Hepatocyte (in vitro differentiated cells): ENCODE data around the gene RBM15B. TPM values are rescaled to one million over a fixed set of nuclear protein-coding genes. Genes with fewer than 3 reads are reported as not detected.

Experiments used
- DNase-seq: peaks from one replicate; pipeline ENCODE4 v3.0.0-alpha.2; 2016; ENCODE audit warnings: low spot score
- H2AFZ ChIP-seq: fragments of 200-600 bp; sonication (generic); 2 replicates; pipeline ENCODE4 v1.6.0; 2016; ENCODE audit warnings: antibody characterized with exemption, mild to moderate bottlenecking
- H3K27ac ChIP-seq: fragments of 200-600 bp; sonication (generic); 2 replicates; pipeline ENCODE4 v1.5.1; 2016; ENCODE audit warnings: mild to moderate bottlenecking
- H3K27me3 ChIP-seq: fragments of 200-600 bp; sonication (generic); 2 replicates; pipeline ENCODE4 v1.6.1; 2016
- H3K36me3 ChIP-seq: fragments of 200-600 bp; sonication (generic); replicated peaks from 2 replicates; pipeline ENCODE4 v1.5.1; 2016; ENCODE audit warnings: low read depth; ENCODE audit not compliant: insufficient read depth
- H3K4me1 ChIP-seq: fragments of 200-600 bp; sonication (generic); 2 replicates; pipeline ENCODE4 v1.5.1; 2016; ENCODE audit warnings: mild to moderate bottlenecking, moderate library complexity; ENCODE audit not compliant: insufficient read depth
- H3K4me2 ChIP-seq: fragments of 200-600 bp; sonication (generic); 2 replicates; pipeline ENCODE4 v1.6.0; 2016
- H3K4me3 ChIP-seq: fragments of 200-600 bp; sonication (generic); 2 replicates; pipeline ENCODE4 v1.5.1; 2016; ENCODE audit warnings: mild to moderate bottlenecking
- H3K79me2 ChIP-seq: fragments of 200-600 bp; sonication (generic); 2 replicates; pipeline ENCODE4 v1.6.0; 2017; ENCODE audit warnings: mild to moderate bottlenecking
- H3K9me2 ChIP-seq: fragments of 200-600 bp; sonication (generic); replicated peaks from 2 replicates; pipeline ENCODE4 v1.6.0; 2017; ENCODE audit warnings: mild to moderate bottlenecking; ENCODE audit not compliant: insufficient read depth
- H3K9me3 ChIP-seq: fragments of 200-600 bp; sonication (generic); 2 replicates; pipeline ENCODE4 v1.5.1; 2016; ENCODE audit warnings: low read depth, mild to moderate bottlenecking
- H4K20me1 ChIP-seq: fragments of 200-600 bp; sonication (generic); 2 replicates; pipeline ENCODE4 v1.6.0; 2016; ENCODE audit warnings: mild to moderate bottlenecking; ENCODE audit not compliant: insufficient read depth, poor library complexity, severe bottlenecking
- CTCF ChIP-seq: fragments of 200-600 bp; sonication (generic); IDR thresholded peaks from 2 replicates; pipeline ENCODE4 v1.5.1; 2016; ENCODE audit warnings: antibody characterized with exemption, mild to moderate bottlenecking; ENCODE audit not compliant: poor library complexity
- EZH2 ChIP-seq: fragments of 200-600 bp; sonication (generic); IDR thresholded peaks from 2 replicates; pipeline ENCODE4 v1.6.1; 2016; ENCODE audit warnings: antibody characterized with exemption, mild to moderate bottlenecking, borderline replicate concordance
- EZH2phosphoT487 ChIP-seq: fragments of 200-600 bp; sonication (generic); IDR thresholded peaks from one replicate; pipeline ENCODE4 v1.6.1; 2018; ENCODE audit warnings: antibody characterized with exemption, mild to moderate bottlenecking, low read depth, moderate library complexity; ENCODE audit not compliant: unreplicated experiment, severe bottlenecking
- WGBS: methylation state at CpG from one replicate; pipeline ENCODE4 v1.1.6; 2016; ENCODE audit warnings: low lambda C conversion rate; ENCODE audit errors: missing lambda C conversion rate; 5-methylcytosine and 5-hydroxymethylcytosine counted together
- polyA plus RNA-seq: library from polyadenylated mRNA; unstranded; fragments of >200 nt; fragmentation: Nextera tagmentation; extraction: Ambion mirVana; gene quantifications from 2 replicates; pipeline ENCODE4 v1.2.1, GENCODE V29; 2016
- total RNA-seq: library from RNA; depleted of rRNA; stranded (reverse); fragments of >200 nt; gene quantifications from 2 replicates; pipeline ENCODE4 v1.2.3, GENCODE V29; 2014

RBM15B gene
- total and polyA plus RNA-seq, 2 experiments from 2014 or later, result 31.0 to 33.3 TPM

DNA sequence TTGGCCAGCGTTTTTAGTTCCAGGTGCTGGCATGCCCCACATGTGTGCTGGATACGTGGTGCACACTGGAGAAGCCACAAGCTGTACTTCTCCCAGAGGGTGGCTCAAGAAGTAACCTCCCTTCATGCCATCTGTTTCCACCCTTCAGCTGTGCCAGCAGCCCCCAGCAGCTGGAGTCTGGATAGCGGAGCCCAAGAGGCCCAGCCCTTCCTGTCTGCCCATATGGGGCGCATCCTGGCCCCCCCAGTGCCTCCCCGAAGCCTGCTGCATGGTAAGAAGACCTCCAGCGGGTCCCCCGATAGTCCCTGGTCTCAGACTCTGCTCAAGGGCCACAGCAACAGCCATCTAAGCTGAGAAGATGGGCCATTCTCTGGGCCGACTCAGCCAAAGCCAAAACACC is 11.8 kb upstream of the RBM15B start:
- no peak for TF ChIP-seq CTCF
- TF ChIP-seq EZH2, result no peak
- no peak for TF ChIP-seq EZH2phosphoT487
- H4K20me1 ChIP-seq, result no peaks in the 10 kb centered on the region
- DNase-seq, result no peak
- H3K4me2 ChIP-seq, result no peak overlapping the region
- WGBS, result 89% methylated on average over 8 of the region's 8 CpGs
- H3K79me2 ChIP-seq, result peaks cover 15% of the 10 kb centered on the region
- H3K27ac ChIP-seq, result no peak overlapping the region
- no peaks in the 10 kb centered on the region for H3K36me3 ChIP-seq
- H3K27me3 ChIP-seq, result no peaks in the 10 kb centered on the region
- H3K9me3 ChIP-seq, result no peaks in the 10 kb centered on the region
- H3K4me1 ChIP-seq, result peaks cover 6% of the 10 kb centered on the region
- H3K9me2 ChIP-seq, result no peaks in the 10 kb centered on the region
- H2AFZ ChIP-seq, result no peak overlapping the region
- no peak overlapping the region for H3K4me3 ChIP-seq

GRCh38 chr3:51379746-51380455 is 11.2 kb upstream of the RBM15B start:
- Histone ChIP-seq H4K20me1 (no peaks in the 10 kb centered on the region), H3K9me3 (no peaks in the 10 kb centered on the region), H2AFZ (no peak overlapping the region), H3K27me3 (no peaks in the 10 kb centered on the region), H3K79me2 (peaks cover 17% of the 10 kb centered on the region), H3K36me3 (no peaks in the 10 kb centered on the region), H3K4me3 (no peak overlapping the region), H3K4me2 (no peak overlapping the region), H3K27ac (no peak overlapping the region), H3K9me2 (no peaks in the 10 kb centered on the region), H3K4me1 (peaks cover 6% of the 10 kb centered on the region)
- DNase-seq, result no peak
- TF ChIP-seq EZH2, result no peak
- no peak for TF ChIP-seq EZH2phosphoT487
- no peak for TF ChIP-seq CTCF
- 90% methylated on average over 8 of the region's 8 CpGs for WGBS

- Histone ChIP-seq H3K4me2 (no peak overlapping the region), H3K4me1 (peaks cover 6% of the 10 kb centered on the region), H3K27me3 (no peaks in the 10 kb centered on the region), H3K79me2 (peaks cover 22% of the 10 kb centered on the region), H3K4me3 (no peak overlapping the region), H4K20me1 (no peaks in the 10 kb centered on the region), H3K36me3 (no peaks in the 10 kb centered on the region), H3K9me3 (no peaks in the 10 kb centered on the region), H3K9me2 (no peaks in the 10 kb centered on the region), H3K27ac (no peak overlapping the region), H2AFZ (no peak overlapping the region)
- TF ChIP-seq EZH2, result no peak
- TF ChIP-seq EZH2phosphoT487, result no peak
- no peak for TF ChIP-seq CTCF
- DNase-seq, result no peak
- WGBS, result 96% methylated on average over 15 of the region's 15 CpGs
Measured at GRCh38 chr3:51380601-51381332, 10.3 kb upstream of the RBM15B start.
